Tibial nerve (tissue), 4 donors: Measurements from ENCODE around the gene TGM6.

Source experiments
- EP300 ChIP-seq, 2 donors: sonication (generic); formaldehyde crosslinking; IDR thresholded peaks; one replicate each; pipeline ENCODE4 v1.6.1; 2017; ENCODE audit warnings: antibody characterized with exemption in 2 of 2, mild to moderate bottlenecking in 1 of 2
- POLR2A ChIP-seq, 2 donors: fragments of 450-650 bp; IDR thresholded peaks; one replicate each; pipeline ENCODE4 v1.6.1; 2017; ENCODE audit warnings: antibody characterized with exemption in 2 of 2, mild to moderate bottlenecking in 2 of 2, moderate library complexity in 2 of 2
- TF ChIP-seq, protein P1 (sequence below), 5 experiments: fragments of 200-600 bp in 3 of 5; fragments of 450-650 bp in 2 of 5; sonication (generic) in 3 of 5; IDR thresholded peaks; one replicate each; pipeline ENCODE4 v1.5.1; 2016 to 2019; ENCODE audit warnings: antibody characterized with exemption in 5 of 5, mild to moderate bottlenecking in 3 of 5, moderate library complexity in 2 of 5

DNA sequence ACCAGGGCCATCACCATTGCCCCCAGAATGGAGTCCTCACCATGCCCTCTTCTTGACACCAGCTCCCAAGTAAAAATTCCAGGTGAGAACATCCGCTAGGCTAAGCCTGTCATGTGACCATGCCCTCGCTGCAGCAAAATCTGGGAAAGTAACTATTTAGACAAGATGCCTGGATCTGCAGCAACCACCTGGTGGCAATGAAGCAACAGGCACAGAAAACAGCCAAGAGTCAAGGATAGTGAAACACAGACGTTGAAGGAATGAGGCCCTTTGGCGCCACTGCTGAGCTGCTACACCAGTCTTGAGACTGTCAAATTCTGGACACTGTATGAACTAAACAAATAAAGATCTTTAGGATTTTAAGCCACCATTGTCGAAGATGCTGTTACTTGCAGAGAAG, 30.1 kb upstream of the TGM6 start:
- TF ChIP-seq, protein P1, sequence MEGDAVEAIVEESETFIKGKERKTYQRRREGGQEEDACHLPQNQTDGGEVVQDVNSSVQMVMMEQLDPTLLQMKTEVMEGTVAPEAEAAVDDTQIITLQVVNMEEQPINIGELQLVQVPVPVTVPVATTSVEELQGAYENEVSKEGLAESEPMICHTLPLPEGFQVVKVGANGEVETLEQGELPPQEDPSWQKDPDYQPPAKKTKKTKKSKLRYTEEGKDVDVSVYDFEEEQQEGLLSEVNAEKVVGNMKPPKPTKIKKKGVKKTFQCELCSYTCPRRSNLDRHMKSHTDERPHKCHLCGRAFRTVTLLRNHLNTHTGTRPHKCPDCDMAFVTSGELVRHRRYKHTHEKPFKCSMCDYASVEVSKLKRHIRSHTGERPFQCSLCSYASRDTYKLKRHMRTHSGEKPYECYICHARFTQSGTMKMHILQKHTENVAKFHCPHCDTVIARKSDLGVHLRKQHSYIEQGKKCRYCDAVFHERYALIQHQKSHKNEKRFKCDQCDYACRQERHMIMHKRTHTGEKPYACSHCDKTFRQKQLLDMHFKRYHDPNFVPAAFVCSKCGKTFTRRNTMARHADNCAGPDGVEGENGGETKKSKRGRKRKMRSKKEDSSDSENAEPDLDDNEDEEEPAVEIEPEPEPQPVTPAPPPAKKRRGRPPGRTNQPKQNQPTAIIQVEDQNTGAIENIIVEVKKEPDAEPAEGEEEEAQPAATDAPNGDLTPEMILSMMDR (IDR thresholded peaks at IDR 0.05), result no peak
- TF ChIP-seq POLR2A (IDR thresholded peaks at IDR 0.05) (no peak), EP300 (IDR thresholded peaks at IDR 0.05) (no peak)
